T-cell (primary cell): ENCODE results near the gene FAM234B. TPM values are rescaled to one million over a fixed set of nuclear protein-coding genes. Genes with fewer than 3 reads are reported as not detected.

Experiments
- ATAC-seq, 4 experiments: fragments of 200-7000 bp in 3 of 4; fragments of 150-1000 bp in 1 of 4; cut with Tn5 transposase; replicated peaks in 1 of 4; 1 replicate in 3 of 4; 2 replicates in 1 of 4; pipeline ENCODE4 v1.10.0; 2021; ENCODE audit warnings: moderate library complexity in 3 of 4, mild to moderate bottlenecking in 2 of 4, moderate number of reproducible peaks in 1 of 4
- CTCF ChIA-PET, 2 donors: fragments of 300-600 bp; sonication (Branson Sonifier 250); formaldehyde crosslinking; loops; one replicate each; lab custom pipeline; 2022; ENCODE audit warnings: antibody characterized with exemption in 2 of 2; lab: Charles Lee
- POLR2A ChIA-PET, 2 donors: fragments of 300-600 bp; sonication (Branson Sonifier 250); formaldehyde crosslinking; loops; one replicate each; lab custom pipeline; 2022; ENCODE audit warnings: antibody characterized with exemption in 2 of 2; lab: Charles Lee
- DNase-seq, 35 experiments: peaks; one replicate each; pipeline versions ENCODE4 v3.0.0 to v3.0.0-alpha.2; 2013 to 2023
- H3K27ac ChIP-seq: one replicate; pipeline ENCODE4 v1.5.1; 2013; ENCODE audit warnings: low read length
- H3K27me3 ChIP-seq, 2 experiments: replicated peaks in 1 of 2; 1 replicate in 1 of 2; 2 replicates in 1 of 2; pipeline versions ENCODE4 v1.6.1 to v1.7.0; 2013; ENCODE audit warnings: low read length in 1 of 2, mixed read lengths in 1 of 2; ENCODE audit not compliant: control insufficient read depth in 2 of 2, insufficient read depth in 2 of 2; ENCODE audit errors: extremely low read depth in 1 of 2
- H3K36me3 ChIP-seq, 2 donors: 1 replicate in 1 of 2; 2 replicates in 1 of 2; pipeline versions ENCODE4 v1.6.1 to v1.7.0; 2013; ENCODE audit warnings: low read length in 1 of 2; ENCODE audit not compliant: control insufficient read depth in 2 of 2, insufficient read depth in 1 of 2; ENCODE audit errors: extremely low read depth in 1 of 2
- H3K4me1 ChIP-seq, 2 experiments: 1 replicate in 1 of 2; 2 replicates in 1 of 2; pipeline versions ENCODE4 v1.6.1 to v1.7.0; 2013; ENCODE audit warnings: low read length in 2 of 2, mixed read lengths in 1 of 2; ENCODE audit not compliant: insufficient read depth in 2 of 2, control insufficient read depth in 1 of 2; ENCODE audit errors: extremely low read depth in 1 of 2
- H3K4me3 ChIP-seq, 2 donors: 1 replicate in 1 of 2; 2 replicates in 1 of 2; pipeline versions ENCODE4 v1.5.1 to v1.7.0; 2013; ENCODE audit warnings: mild to moderate bottlenecking in 2 of 2, low read length in 1 of 2, moderate library complexity in 1 of 2; ENCODE audit not compliant: control insufficient read depth in 1 of 2; ENCODE audit errors: extremely low read depth in 1 of 2
- H3K9me3 ChIP-seq: 2 replicates; pipeline ENCODE4 v1.7.0; 2013
- H3K27ac Mint-ChIP-seq, 2 donors: one replicate each; pipeline ENCODE4 v1.8.0; 2020 to 2021; ENCODE audit warnings: mild to moderate bottlenecking in 2 of 2, mixed read lengths in 2 of 2
- H3K27me3 Mint-ChIP-seq, 2 donors: one replicate each; pipeline ENCODE4 v1.8.0; 2021 to 2022; ENCODE audit warnings: mixed read lengths in 2 of 2
- H3K36me3 Mint-ChIP-seq: one replicate; pipeline ENCODE4 v1.8.0; 2021; ENCODE audit warnings: mixed read lengths
- H3K4me1 Mint-ChIP-seq, 3 donors: one replicate each; pipeline ENCODE4 v1.8.0; 2020 to 2022; ENCODE audit warnings: mixed read lengths in 3 of 3, mild to moderate bottlenecking in 1 of 3
- H3K4me3 Mint-ChIP-seq, 3 donors: one replicate each; pipeline ENCODE4 v1.8.0; 2020 to 2022; ENCODE audit warnings: mild to moderate bottlenecking in 3 of 3, mixed read lengths in 3 of 3, moderate library complexity in 3 of 3
- H3K9me3 Mint-ChIP-seq, 3 donors: one replicate each; pipeline ENCODE4 v1.8.0; 2020 to 2022; ENCODE audit warnings: mixed read lengths in 3 of 3
- WGBS: methylation state at CpG from one replicate; pipeline ENCODE4 v1.1.5; 2013; ENCODE audit warnings: missing lambda C conversion rate; ENCODE audit not compliant: insufficient coverage; 5-methylcytosine and 5-hydroxymethylcytosine counted together
- total RNA-seq, 35 experiments: library from RNA in 6 of 35; stranded (reverse) in 6 of 35; fragments of 120-200 nt in 1 of 35; gene quantifications; one replicate each; pipeline versions ENCODE4 v1.2.1 to v1.2.4 and lab custom pipeline; 2013 to 2026

Gene FAM234B
- total RNA-seq, 5 donors from 2014 or later (not counting 1 experiment from before 2014, with no cell fraction given) = 4.3 to 5.8 (median 4.6) TPM

DNA sequence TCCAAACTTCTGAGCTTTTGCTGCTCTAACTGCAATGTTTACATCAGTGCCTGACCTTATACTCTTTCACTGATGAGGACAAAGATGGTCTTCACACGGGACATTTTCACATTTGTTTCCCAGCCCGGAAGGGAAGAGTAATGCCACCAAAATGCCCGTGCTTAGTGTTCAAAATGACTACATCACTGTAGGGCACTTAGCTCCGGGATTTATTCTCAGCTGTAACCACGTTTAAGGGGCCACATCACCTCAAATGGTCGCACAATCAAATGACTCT lies 56.4 kb downstream of the FAM234B start:
- Histone ChIP-seq H3K36me3 (no peaks in the 10 kb centered on the region), H3K9me3 (no peaks in the 10 kb centered on the region), H3K4me3 (peak overlapping the region; percentile 10 to 52), H3K4me1 (peaks cover 18 to 37% of the 10 kb centered on the region in 2 experiments), H3K27me3 (no peaks in the 10 kb centered on the region), H3K27ac (peak overlapping the region; percentile 93)
- WGBS = 39% methylated on average over 6 of the region's 6 CpGs
- ChIA-PET CTCF (interaction anchor here (0.5 to 6.0 kb wide), 7 partner anchors 64 to 1529 kb away, joined by 3 to 52 read pairs (median 4); no protein-coding TSS in a partner anchor), POLR2A (interaction anchor here in 1 of 2 donors (0.5 kb wide), 1 partner anchor 843 kb away, joined by 11 read pairs; no protein-coding TSS in a partner anchor)
- DNase-seq (peak in 1 of 35 experiments; percentile 10), ATAC-seq (no peak)
- Mint-ChIP-seq H3K27me3 (no peaks in the 10 kb centered on the region), H3K4me3 (peak overlapping the region; percentile 70 to 81 (median 80)), H3K36me3 (no peaks in the 10 kb centered on the region), H3K9me3 (no peaks in the 10 kb centered on the region), H3K4me1 (peaks cover 41 to 51% (median 50%) of the 10 kb centered on the region in 3 donors), H3K27ac (peak overlapping the region; percentile 85 to 87)

DNA sequence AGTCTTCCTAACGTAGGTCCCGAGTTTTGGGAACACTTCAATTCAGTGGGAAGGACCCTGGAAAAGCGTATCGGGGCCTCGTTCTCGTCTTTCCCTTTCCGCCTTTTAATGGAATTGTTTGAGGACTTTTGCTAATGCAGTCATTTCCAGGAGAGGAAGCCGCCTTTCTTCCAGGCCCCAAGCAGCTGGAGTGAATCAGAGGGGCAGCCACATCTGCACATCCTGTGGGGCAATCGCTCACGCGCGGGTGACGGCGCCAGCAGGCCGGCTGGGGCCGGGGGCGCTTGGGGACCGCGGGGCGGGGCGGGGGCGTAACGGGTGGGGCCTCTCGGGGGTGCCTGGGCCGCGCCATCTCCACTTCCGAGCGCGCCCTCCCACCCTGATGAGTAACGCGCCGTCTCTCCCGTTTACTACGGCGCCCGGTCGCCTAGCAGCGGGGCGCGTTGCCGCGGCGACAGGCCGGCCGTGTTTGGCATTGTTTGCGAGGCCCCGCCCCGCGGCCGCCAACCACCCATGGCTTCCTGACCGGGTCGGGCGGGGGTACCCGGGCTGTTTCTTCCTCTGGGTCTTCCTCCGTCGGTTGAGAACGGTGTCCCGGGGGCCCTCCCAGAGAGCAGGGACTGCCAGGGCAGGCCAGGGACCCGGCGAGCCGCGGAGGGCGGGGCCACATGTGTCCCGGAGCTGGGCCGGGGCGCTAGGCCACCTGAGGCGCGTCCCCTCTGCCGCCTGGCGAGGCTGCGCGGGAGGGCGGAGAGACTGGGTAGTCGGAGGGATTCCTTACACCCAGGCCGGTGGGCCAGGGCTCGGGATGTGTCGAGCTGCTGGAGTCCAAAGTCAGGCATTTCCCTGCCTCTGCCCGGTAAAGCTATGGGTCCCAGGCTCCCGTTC lies 56.9 kb downstream of the FAM234B start:
- peak overlapping the region; percentile 55 to 66 for H3K4me3 ChIP-seq
- no peaks in the 10 kb centered on the region for H3K9me3 ChIP-seq
- Mint-ChIP-seq H3K27me3 (no peaks in the 10 kb centered on the region), H3K4me1 (peaks cover 41 to 51% (median 50%) of the 10 kb centered on the region in 3 donors), H3K4me3 (peak overlapping the region; percentile 70 to 81 (median 80)), H3K9me3 (no peaks in the 10 kb centered on the region), H3K27ac (peak overlapping the region; percentile 90 to 91), H3K36me3 (no peaks in the 10 kb centered on the region)
- ATAC-seq (peak; percentile 89 to 92 (median 92)), DNase-seq (peak; percentile 83 to 96 (median 93))
- POLR2A ChIA-PET = interaction anchor here in 1 of 2 donors (0.5 to 0.6 kb wide), 2 partner anchors 844 to 1307 kb away, joined by 4 to 11 read pairs; no protein-coding TSS in a partner anchor
- H3K27ac ChIP-seq = peak overlapping the region; percentile 93
- peaks cover 18 to 37% of the 10 kb centered on the region in 2 experiments for H3K4me1 ChIP-seq
- WGBS = 4% methylated on average over 68 of the region's 79 CpGs
- H3K36me3 ChIP-seq = no peaks in the 10 kb centered on the region
- H3K27me3 ChIP-seq = no peaks in the 10 kb centered on the region
- CTCF ChIA-PET = interaction anchor here (0.6 to 6.0 kb wide), 5 partner anchors 97 to 1529 kb away, joined by 3 to 52 read pairs (median 4); no protein-coding TSS in a partner anchor

DNA sequence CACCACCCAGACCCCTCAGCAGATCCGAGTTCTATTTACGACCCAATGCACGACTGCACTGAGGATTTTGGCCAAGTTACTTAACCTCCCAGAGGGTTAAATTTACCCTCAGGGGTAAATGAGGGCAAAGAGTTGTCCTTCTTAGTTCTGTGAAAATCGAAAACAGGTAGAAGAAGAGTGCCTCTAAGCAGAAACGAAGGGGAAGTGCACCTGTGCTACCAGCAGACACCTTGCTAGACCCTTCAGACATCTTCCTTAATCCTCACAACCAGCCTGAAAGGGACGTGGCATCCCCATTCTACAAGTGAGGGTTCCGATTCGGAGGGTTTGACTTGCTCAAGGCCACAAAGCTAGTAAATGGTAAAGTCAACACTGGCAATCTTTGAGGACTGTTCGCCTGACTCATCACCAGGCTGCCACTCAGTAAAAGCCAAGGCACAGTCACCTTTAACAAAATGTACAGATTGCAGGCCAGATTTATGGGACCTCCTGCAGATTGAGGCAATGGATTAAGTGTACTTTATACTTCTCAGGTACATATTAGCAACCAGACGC lies 57.7 kb downstream of the FAM234B start:
- no peaks in the 10 kb centered on the region for H3K27me3 Mint-ChIP-seq
- H3K4me1 Mint-ChIP-seq = peaks cover 41 to 51% (median 50%) of the 10 kb centered on the region in 3 donors
- peak overlapping the region; percentile 55 to 66 for H3K4me3 ChIP-seq
- H3K27ac Mint-ChIP-seq = peak overlapping the region; percentile 90 to 91
- H3K36me3 Mint-ChIP-seq = no peaks in the 10 kb centered on the region
- ATAC-seq (peak in 1 of 4 experiments; percentile 17), DNase-seq (peak in 10 of 35 experiments; percentile 7 to 50 (median 16))
- 87% methylated on average over 3 of the region's 10 CpGs for WGBS
- H3K4me1 ChIP-seq = peaks cover 18 to 37% of the 10 kb centered on the region in 2 experiments
- H3K4me3 Mint-ChIP-seq = peak overlapping the region; percentile 70 to 81 (median 80)
- no peaks in the 10 kb centered on the region for H3K27me3 ChIP-seq
- H3K9me3 Mint-ChIP-seq = no peaks in the 10 kb centered on the region
- peak overlapping the region; percentile 92 for H3K27ac ChIP-seq
- ChIA-PET CTCF (interaction anchor here (1.1 to 6.0 kb wide), 3 partner anchors 110 to 154 kb away, joined by 3 to 52 read pairs (median 5); no protein-coding TSS in a partner anchor), POLR2A (no interaction called here)
- no peaks in the 10 kb centered on the region for H3K9me3 ChIP-seq
- no peaks in the 10 kb centered on the region for H3K36me3 ChIP-seq

DNA sequence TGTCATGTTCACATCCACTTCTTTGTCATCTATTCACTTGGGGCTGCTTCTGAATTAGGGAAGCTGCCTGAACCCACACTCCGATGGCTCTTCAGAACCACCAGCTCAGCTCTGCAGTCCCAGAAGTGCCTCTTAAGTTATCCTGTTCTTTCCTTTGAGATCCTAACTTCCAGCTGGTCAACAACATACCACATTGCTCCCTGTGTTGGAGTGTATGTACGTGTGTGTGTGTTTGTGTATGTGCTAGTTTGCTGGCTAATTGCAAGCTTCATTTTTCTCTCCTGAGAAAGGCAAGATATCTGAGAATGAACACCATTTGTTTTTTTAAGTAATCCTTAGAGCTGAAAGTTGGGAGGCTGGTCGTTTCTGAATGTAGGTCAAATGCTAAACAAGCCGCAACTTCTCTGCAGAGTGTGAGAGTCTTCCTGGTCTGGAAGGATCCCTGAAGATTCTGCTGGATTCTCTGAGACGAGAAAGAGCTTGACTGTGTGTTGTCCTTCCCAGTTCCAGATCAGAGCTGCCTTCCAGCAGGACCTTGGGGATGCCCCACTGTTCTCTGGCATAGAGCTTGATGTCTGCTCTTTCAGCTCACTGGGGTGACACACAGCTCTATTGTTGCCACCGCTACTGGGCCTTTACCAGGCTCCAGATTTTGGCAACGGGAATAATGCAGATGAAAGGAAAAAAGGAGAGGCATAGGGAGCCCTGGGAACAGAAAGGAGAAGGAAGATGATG lies 58.4 kb downstream of the FAM234B start:
- H3K4me1 Mint-ChIP-seq = peaks cover 41 to 51% (median 50%) of the 10 kb centered on the region in 3 donors
- H3K27me3 Mint-ChIP-seq = no peaks in the 10 kb centered on the region
- ChIA-PET CTCF (interaction anchor here (0.5 to 6.0 kb wide), 4 partner anchors 110 to 1068 kb away, joined by 3 to 52 read pairs (median 6); no protein-coding TSS in a partner anchor), POLR2A (interaction anchor here (0.7 to 1.1 kb wide), 4 partner anchors 33 to 153 kb away, joined by 3 to 6 read pairs (median 4); no protein-coding TSS in a partner anchor)
- H3K27me3 ChIP-seq = no peaks in the 10 kb centered on the region
- H3K4me3 ChIP-seq = no peak overlapping the region
- no peaks in the 10 kb centered on the region for H3K36me3 Mint-ChIP-seq
- peak overlapping the region; percentile 70 to 81 (median 80) for H3K4me3 Mint-ChIP-seq
- peak overlapping the region; percentile 90 to 91 for H3K27ac Mint-ChIP-seq
- peaks cover 18 to 36% of the 10 kb centered on the region in 2 experiments for H3K4me1 ChIP-seq
- ATAC-seq = no peak
- H3K27ac ChIP-seq = peak overlapping the region; percentile 92
- 88% methylated on average over 6 of the region's 7 CpGs for WGBS
- H3K9me3 Mint-ChIP-seq = no peaks in the 10 kb centered on the region
- H3K9me3 ChIP-seq = no peaks in the 10 kb centered on the region
- DNase-seq = peak in 1 of 35 experiments; percentile 12
- H3K36me3 ChIP-seq = no peaks in the 10 kb centered on the region

DNA sequence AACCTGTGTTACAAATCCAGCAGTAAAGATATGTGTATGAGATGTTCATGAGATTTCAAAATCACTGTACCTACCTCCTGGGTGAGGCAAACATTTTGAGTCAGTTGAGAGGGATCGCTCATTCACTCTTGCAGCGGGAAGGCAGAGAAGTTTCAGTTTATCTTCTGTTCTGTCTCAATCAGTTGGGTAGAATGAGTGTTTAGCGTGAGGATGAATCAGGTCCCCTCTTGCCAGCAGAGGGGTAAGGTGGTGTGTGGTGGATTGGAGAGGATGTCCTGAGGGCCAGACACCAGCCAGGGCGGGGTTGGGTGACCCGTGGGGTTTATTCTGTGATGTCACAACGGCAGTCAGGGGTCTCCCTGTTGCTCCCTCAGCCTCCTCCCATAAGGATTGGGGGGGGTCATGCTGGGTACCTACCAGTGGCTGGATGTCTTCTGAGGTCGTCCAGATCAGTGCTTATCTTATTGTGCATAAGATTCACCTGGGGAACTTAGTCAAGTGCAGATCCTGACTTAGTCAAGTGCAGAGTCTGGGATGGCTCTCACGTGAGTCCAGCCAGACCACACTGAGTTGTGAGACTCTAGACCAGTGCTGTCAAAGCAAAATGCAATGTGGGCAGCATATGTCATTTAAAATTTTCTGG lies 59.3 kb downstream of the FAM234B start, which contains the start of gene GSG1:
Gene GSG1, minus strand, starts transcription at position 277 of the 643 bp plus-strand sequence. Its CDS starts 155 bp downstream, at position 122.
- H3K27ac Mint-ChIP-seq = peak within 1 kb of the TSS; percentile 90 to 91

More for the DNA sequence above, 59.3 kb downstream of the FAM234B start, which contains the start of gene GSG1:
- peak within 1 kb of the TSS in 2 of 3 donors; percentile 80 to 81 for H3K4me3 Mint-ChIP-seq
- Histone ChIP-seq H3K4me3 (no peak within 1 kb of the TSS), H3K9me3 (no peaks in the 10 kb centered on the region), H3K27me3 (no peaks in the 10 kb centered on the region), H3K27ac (peak within 1 kb of the TSS; percentile 92), H3K36me3 (no peaks in the 10 kb centered on the region), H3K4me1 (peaks cover 18 to 28% of the 10 kb centered on the region in 2 experiments)
- ATAC-seq = no peak
- WGBS = 75% methylated on average over 4 of the region's 8 CpGs
- ChIA-PET CTCF (interaction anchor here (1.1 to 6.0 kb wide), 4 partner anchors 109 to 152 kb away, joined by 3 to 52 read pairs (median 5); no protein-coding TSS in a partner anchor), POLR2A (interaction anchor here (0.7 to 1.1 kb wide), 4 partner anchors 32 to 152 kb away, joined by 3 to 6 read pairs (median 4); no protein-coding TSS in a partner anchor)
- H3K4me1 Mint-ChIP-seq = peaks cover 34 to 42% (median 42%) of the 10 kb centered on the region in 3 donors
- DNase-seq = peak in 1 of 35 experiments; percentile 9
- H3K27me3 Mint-ChIP-seq = no peaks in the 10 kb centered on the region
- no peaks in the 10 kb centered on the region for H3K36me3 Mint-ChIP-seq
- peaks cover 0 to 5% (median 0%) of the 10 kb centered on the region in 3 donors for H3K9me3 Mint-ChIP-seq
